Activated CD4-positive, alpha-beta memory T cell treated with anti-CD3 and anti-CD28 coated beads for 36 hours (primary cell): Measurements from ENCODE around the gene CTNNA3. TPM values are rescaled to one million over a fixed set of nuclear protein-coding genes. Genes with fewer than 3 reads are reported as not detected.
"Not testable (repeated sequence)": the region's sequence is repeated elsewhere in the genome, so short reads cannot be mapped to it uniquely, and the experiment has no call there.

Experiments used
- CTCF ChIA-PET: fragments of 350-600 bp; sonication (Branson Sonifier 250); formaldehyde crosslinking; loops from one replicate; lab custom pipeline; 2021; ENCODE audit warnings: antibody characterized with exemption, inconsistent platforms; lab: Charles Lee
- POLR2A ChIA-PET: fragments of 350-600 bp; sonication (Branson Sonifier 250); formaldehyde crosslinking; loops from one replicate; lab custom pipeline; 2021; ENCODE audit warnings: antibody characterized with exemption; lab: Charles Lee
- DNase-seq: peaks from one replicate; pipeline ENCODE4 v3.0.0-alpha.2; 2020
- H3K27ac Mint-ChIP-seq: one replicate; pipeline ENCODE4 v1.8.0; 2021; ENCODE audit warnings: mixed read lengths
- H3K27me3 Mint-ChIP-seq: one replicate; pipeline ENCODE4 v1.8.0; 2021; ENCODE audit warnings: mixed read lengths
- H3K36me3 Mint-ChIP-seq: one replicate; pipeline ENCODE4 v1.8.0; 2021; ENCODE audit warnings: mixed read lengths
- H3K4me1 Mint-ChIP-seq: one replicate; pipeline ENCODE4 v1.8.0; 2021; ENCODE audit warnings: low read depth, mixed read lengths
- H3K4me3 Mint-ChIP-seq: one replicate; pipeline ENCODE4 v1.8.0; 2021; ENCODE audit warnings: mild to moderate bottlenecking, mixed read lengths
- H3K9me3 Mint-ChIP-seq: one replicate; pipeline ENCODE4 v1.8.0; 2021; ENCODE audit warnings: mixed read lengths
- intact Hi-C: fragments of 100-400 bp; cut with micrococcal nuclease; formaldehyde crosslinking; loops from one replicate; pipeline ENCODE4 v1.15.1; 2023
- total RNA-seq, 2 experiments: library from RNA; stranded (reverse); gene quantifications; one replicate each; pipeline ENCODE4 v1.2.3, GENCODE V29; 2021

Gene CTNNA3
- total RNA-seq, 2 experiments from 2014 or later, result not detected

DNA sequence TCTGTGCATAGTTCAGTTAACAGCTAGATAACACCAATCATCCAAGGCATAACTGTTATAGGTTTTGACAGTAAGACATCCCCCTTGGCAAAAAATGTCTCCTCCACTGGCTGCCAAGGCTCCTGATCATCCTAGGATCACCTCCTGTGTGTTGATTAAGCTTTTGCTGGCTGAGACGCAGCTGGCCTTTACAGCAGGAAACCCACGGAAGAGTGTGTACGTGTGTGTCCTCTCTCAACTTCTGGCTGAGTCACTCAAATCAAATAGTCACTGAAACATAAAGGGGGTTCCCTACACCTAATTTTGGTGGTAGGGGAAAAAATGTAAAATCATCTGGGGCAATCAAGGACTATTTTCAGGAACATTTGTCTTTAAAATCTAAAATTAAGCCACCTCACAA lies 208.8 kb downstream of the CTNNA3 start:
- H3K4me1 Mint-ChIP-seq, result no peaks in the 10 kb centered on the region
- no peak for DNase-seq
- H3K36me3 Mint-ChIP-seq, result no peaks in the 10 kb centered on the region
- ChIA-PET CTCF (no interaction called here), POLR2A (no interaction called here)
- H3K4me3 Mint-ChIP-seq, result no peak overlapping the region
- H3K9me3 Mint-ChIP-seq, result peaks cover 5% of the 10 kb centered on the region
- intact Hi-C loops, result no loop called here
- H3K27ac Mint-ChIP-seq, result no peak overlapping the region
- H3K27me3 Mint-ChIP-seq, result no peaks in the 10 kb centered on the region

DNA sequence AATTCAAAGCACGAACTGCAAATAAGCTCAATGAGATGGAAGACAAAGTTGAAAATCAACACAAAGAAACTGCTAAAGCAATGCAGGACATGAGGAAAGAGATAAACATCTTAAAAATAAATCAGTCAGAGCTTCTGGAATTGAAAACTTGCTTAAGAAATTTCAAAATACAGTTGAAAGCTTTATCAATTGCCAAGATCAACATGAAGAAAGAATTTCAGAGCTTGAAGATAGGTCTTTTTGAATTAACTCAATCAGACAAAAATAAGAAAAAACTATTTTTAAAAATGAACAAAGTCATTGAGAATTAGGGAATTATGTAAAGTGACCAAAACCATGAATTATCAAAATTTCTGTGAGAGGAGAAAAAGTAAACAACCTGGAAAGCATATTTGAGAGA lies 218.1 kb downstream of the CTNNA3 start:
- Mint-ChIP-seq H3K4me3 (no peak overlapping the region), H3K27me3 (no peaks in the 10 kb centered on the region), H3K27ac (no peak overlapping the region), H3K4me1 (no peaks in the 10 kb centered on the region), H3K36me3 (peaks cover 2% of the 10 kb centered on the region), H3K9me3 (peaks cover 20% of the 10 kb centered on the region)
- CTCF ChIA-PET, result no interaction called here
- intact Hi-C loops, result no loop called here
- DNase-seq, result no peak
- POLR2A ChIA-PET, result no interaction called here

DNA sequence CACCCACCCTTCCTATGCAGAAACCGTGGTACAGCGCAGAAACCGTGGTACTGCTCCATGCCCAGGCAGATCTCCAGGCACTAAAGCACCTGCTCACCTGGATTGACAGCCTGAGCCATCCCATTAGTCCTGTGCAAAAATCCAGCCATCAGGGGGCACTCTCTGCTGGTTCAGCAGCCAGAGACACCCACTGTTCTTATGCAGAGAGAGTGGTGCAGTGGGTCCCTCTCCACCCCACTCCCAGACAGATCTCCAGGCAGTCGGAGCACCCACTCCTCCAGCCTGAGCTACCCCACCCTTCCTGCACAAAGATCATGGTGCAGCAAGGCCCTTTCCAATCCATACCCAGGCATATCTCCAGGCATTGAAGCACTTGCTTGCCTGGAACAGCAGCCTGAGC lies 219.8 kb downstream of the CTNNA3 start:
- Mint-ChIP-seq H3K4me3 (no peak overlapping the region), H3K9me3 (peaks cover 20% of the 10 kb centered on the region), H3K4me1 (no peaks in the 10 kb centered on the region), H3K36me3 (peaks cover 2% of the 10 kb centered on the region), H3K27ac (no peak overlapping the region), H3K27me3 (peaks cover 2% of the 10 kb centered on the region)
- intact Hi-C loops, result no loop called here
- no peak for DNase-seq
- POLR2A ChIA-PET, result no interaction called here
- CTCF ChIA-PET, result no interaction called here

- no peaks in the 10 kb centered on the region for H3K4me1 Mint-ChIP-seq
- intact Hi-C loops, result no loop called here
- ChIA-PET CTCF (no interaction called here), POLR2A (no interaction called here)
- no peak overlapping the region for H3K4me3 Mint-ChIP-seq
- H3K9me3 Mint-ChIP-seq, result peaks cover 18% of the 10 kb centered on the region
- H3K27ac Mint-ChIP-seq, result no peak overlapping the region
- H3K27me3 Mint-ChIP-seq, result peaks cover 2% of the 10 kb centered on the region
- no peak for DNase-seq
- peaks cover 2% of the 10 kb centered on the region for H3K36me3 Mint-ChIP-seq
Observed at GRCh38 chr10:67473850-67474633, 222.0 kb downstream of the CTNNA3 start.

DNA sequence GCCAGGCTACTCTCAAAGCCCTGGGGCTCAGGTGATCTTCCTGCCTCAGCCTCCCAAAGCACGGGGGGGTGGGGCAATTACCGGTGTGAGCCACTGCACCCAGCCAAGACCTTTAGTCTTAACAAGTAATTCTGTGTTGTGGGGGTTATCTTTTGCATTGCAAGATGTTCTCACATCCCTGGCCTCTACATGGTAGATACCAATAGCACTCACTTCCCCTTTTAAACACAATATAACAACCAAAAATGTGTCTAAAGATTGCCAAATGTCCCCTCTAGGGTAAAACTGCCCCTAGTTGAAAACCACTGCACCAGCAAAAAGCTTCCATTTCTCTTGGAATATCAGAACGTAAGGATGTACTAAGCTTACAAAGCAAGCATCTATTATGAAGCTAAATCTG lies 225.0 kb downstream of the CTNNA3 start:
- no peak for DNase-seq
- H3K9me3 Mint-ChIP-seq, result no peaks in the 10 kb centered on the region
- peaks cover 6% of the 10 kb centered on the region for H3K27me3 Mint-ChIP-seq
- no peak overlapping the region for H3K27ac Mint-ChIP-seq
- H3K36me3 Mint-ChIP-seq, result no peaks in the 10 kb centered on the region
- CTCF ChIA-PET, result no interaction called here
- H3K4me1 Mint-ChIP-seq, result no peaks in the 10 kb centered on the region
- POLR2A ChIA-PET, result no interaction called here
- intact Hi-C loops, result no loop called here
- H3K4me3 Mint-ChIP-seq, result no peak overlapping the region

DNA sequence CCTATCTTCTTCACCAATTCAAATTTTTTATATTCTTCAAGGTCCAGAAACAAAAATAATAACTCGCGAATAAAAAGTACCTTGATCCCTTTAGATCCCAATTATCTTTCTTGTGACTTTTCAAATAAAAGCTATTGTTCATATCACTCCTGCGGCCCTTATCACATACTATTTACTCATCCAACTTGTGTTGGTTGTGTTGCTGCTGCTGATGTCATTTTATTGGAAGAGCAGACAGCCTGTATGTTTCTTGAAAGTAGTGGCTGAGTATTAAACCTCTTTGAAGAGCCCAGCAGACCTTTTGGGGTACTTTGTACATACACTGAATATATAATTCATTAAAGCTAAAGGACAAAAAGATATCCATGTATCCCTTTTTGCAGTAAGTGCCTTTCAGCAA lies 231.7 kb downstream of the CTNNA3 start:
- H3K9me3 Mint-ChIP-seq, result no peaks in the 10 kb centered on the region
- no peak for DNase-seq
- H3K27me3 Mint-ChIP-seq, result peaks cover 4% of the 10 kb centered on the region
- POLR2A ChIA-PET, result no interaction called here
- no peaks in the 10 kb centered on the region for H3K36me3 Mint-ChIP-seq
- CTCF ChIA-PET, result no interaction called here
- intact Hi-C loops, result no loop called here
- H3K27ac Mint-ChIP-seq, result no peak overlapping the region
- no peak overlapping the region for H3K4me3 Mint-ChIP-seq
- H3K4me1 Mint-ChIP-seq, result no peaks in the 10 kb centered on the region

DNA sequence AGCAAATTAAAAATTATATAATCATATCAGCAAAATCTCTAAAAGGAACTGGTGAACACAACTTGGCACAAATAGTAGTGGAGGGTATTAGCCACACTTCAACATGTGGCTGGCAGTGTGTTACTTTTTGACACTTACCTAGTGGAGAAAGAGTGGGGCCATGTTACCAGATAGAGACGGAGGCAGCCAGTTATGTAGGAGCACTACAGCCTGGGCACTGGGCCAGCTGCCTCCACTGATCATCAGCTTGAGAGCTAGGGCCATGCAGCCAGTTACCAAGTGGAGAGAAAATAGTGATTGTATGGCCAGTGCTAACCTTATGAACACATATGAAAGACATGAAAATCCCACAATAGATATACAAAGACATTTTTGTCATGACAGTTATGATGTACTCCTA lies 243.1 kb downstream of the CTNNA3 start:
- no peaks in the 10 kb centered on the region for H3K36me3 Mint-ChIP-seq
- CTCF ChIA-PET, result no interaction called here
- peaks cover 7% of the 10 kb centered on the region for H3K9me3 Mint-ChIP-seq

DNA sequence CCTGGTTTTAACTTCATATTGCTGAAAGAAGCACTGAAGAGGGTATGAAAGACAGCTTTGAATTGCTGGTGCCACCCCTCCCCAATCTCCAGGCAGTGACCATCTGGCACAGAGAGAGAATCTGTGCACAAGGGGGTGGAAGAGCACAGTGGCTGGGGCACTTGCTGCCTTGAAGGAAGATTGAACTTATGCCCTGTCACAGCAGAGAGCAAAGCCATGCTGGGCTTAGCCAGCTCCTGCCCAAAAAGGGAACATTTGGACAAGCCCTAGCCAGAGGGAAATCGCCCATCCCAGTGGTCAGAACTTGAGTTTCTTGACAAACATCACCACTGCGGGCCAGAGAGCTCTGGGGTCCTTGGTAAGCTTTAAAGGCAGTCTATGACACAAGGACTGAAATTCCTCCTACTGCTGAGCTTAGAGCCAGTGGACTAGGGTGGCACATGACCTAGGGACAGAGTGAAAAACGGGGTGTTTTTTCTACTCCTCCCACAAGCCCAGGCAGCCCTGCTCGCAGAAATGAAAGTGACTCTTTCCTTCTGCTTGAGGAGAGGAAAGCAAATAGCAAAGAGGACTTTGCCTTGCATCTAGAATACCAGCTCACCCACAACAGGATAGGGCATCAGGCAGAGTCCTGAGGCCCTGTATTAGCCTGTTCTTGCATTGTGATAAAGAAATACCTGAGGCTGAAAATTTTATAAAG lies 257.2 kb downstream of the CTNNA3 start:
- CTCF ChIA-PET, result no interaction called here
- Mint-ChIP-seq H3K9me3 (peaks cover 20% of the 10 kb centered on the region), H3K27ac (no peak overlapping the region)

More for the DNA sequence above, 243.1 kb downstream of the CTNNA3 start:
- H3K27ac Mint-ChIP-seq, result no peak overlapping the region
- intact Hi-C loops, result no loop called here
- no peak for DNase-seq
- H3K4me3 Mint-ChIP-seq, result no peak overlapping the region
- no peaks in the 10 kb centered on the region for H3K27me3 Mint-ChIP-seq
- POLR2A ChIA-PET, result no interaction called here
- no peaks in the 10 kb centered on the region for H3K4me1 Mint-ChIP-seq

GRCh38 chr10:67433276-67433675 lies 262.7 kb downstream of the CTNNA3 start:
- H3K27me3 Mint-ChIP-seq, result peaks cover 4% of the 10 kb centered on the region
- no peak overlapping the region for H3K4me3 Mint-ChIP-seq
- H3K4me1 Mint-ChIP-seq, result no peaks in the 10 kb centered on the region
- CTCF ChIA-PET, result no interaction called here
- H3K9me3 Mint-ChIP-seq, result peaks cover 2% of the 10 kb centered on the region
- intact Hi-C loops, result no loop called here
- H3K27ac Mint-ChIP-seq, result no peak overlapping the region
- H3K36me3 Mint-ChIP-seq, result no peaks in the 10 kb centered on the region
- no peak for DNase-seq
- POLR2A ChIA-PET, result no interaction called here

More for the DNA sequence above, 257.2 kb downstream of the CTNNA3 start:
- H3K4me3 Mint-ChIP-seq, result no peak overlapping the region
- no peak for DNase-seq
- peaks cover 4% of the 10 kb centered on the region for H3K27me3 Mint-ChIP-seq
- no peaks in the 10 kb centered on the region for H3K4me1 Mint-ChIP-seq
- intact Hi-C loops, result no loop called here
- POLR2A ChIA-PET, result no interaction called here
- H3K36me3 Mint-ChIP-seq, result no peaks in the 10 kb centered on the region

DNA sequence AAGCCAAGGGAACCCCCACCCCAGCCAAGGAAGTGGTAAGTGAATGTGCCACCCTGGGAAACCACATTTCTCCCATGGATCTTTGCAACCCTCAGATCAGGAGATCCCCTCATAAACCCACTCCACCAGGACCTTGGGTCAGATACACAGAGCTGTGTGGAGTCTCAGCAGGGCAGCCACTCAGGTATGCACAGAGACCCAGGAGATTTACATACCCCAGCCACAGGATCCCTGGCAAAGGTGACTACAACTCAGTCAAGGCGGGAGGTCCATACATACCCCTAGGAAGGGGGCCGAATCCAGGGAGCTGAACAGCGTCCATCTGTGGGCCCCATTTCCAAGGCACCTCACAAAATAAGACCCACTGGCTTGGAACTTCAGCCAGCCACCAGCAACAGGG lies 293.4 kb downstream of the CTNNA3 start:
- POLR2A ChIA-PET, result no interaction called here
- CTCF ChIA-PET, result no interaction called here
- Mint-ChIP-seq H3K9me3 (peaks cover 11% of the 10 kb centered on the region), H3K4me1 (no peaks in the 10 kb centered on the region), H3K4me3 (no peak overlapping the region), H3K27me3 (peaks cover 4% of the 10 kb centered on the region), H3K27ac (no peak overlapping the region), H3K36me3 (no peaks in the 10 kb centered on the region)
- no peak for DNase-seq
- intact Hi-C loops, result no loop called here

DNA sequence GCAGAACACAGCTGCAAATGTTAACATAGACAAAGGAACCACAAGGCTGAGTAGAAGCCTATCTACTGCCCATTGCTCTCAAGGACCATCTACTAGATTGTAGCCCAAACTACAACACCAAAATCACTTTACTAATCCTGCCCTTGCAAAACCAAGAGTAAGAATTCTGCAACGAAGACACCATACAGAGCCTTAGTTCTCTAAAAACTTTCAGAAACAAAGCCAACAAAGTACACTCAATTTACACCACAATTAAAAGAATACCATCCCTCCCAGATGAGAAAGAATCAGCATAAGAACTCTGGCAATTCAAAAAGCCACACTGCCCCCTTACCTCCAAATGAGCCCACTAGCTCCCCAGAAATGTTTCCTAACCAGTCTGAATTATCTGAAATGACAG lies 294.3 kb downstream of the CTNNA3 start:
- Mint-ChIP-seq H3K27me3 (peaks cover 4% of the 10 kb centered on the region), H3K4me3 (no peak overlapping the region), H3K27ac (no peak overlapping the region), H3K36me3 (no peaks in the 10 kb centered on the region), H3K9me3 (peaks cover 11% of the 10 kb centered on the region), H3K4me1 (no peaks in the 10 kb centered on the region)
- ChIA-PET POLR2A (no interaction called here), CTCF (no interaction called here)
- DNase-seq, result no peak
- intact Hi-C loops, result no loop called here

DNA sequence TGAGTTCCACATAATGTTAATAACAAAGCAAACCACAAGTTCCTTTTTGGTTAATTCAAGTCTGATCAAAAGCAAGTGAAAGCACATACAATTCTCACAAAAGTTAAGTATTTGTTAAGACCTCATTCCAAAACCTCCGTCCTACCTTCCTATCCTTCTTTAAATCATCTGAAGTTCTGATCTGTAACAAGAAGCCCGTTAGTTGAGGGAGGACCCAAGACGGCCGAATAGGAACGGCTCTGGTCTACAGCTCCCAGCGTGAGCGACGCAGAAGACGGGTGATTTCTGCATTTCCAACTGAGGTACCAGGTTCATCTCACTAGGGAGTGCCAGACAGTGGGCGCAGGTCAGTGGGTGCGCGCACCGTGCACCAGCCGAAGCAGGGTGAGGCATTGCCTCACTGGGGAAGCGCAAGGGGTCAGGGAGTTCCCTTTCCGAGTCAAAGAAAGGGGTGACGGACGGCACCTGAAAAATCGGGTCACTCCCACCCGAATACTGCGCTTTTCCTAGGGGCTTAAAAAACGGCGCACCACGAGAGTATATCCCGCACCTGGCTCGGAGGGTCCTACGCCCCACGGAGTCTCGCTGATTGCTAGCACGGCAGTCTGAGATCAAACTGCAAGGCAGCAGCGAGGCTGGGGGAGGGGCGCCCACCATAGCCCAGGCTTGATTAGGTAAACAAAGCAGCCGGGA lies 309.0 kb downstream of the CTNNA3 start:
- POLR2A ChIA-PET, intact Hi-C loops, H3K36me3 Mint-ChIP-seq, DNase-seq, CTCF ChIA-PET, H3K4me3 Mint-ChIP-seq, H3K27me3 Mint-ChIP-seq, H3K27ac Mint-ChIP-seq, H3K9me3 Mint-ChIP-seq, H3K4me1 Mint-ChIP-seq: not testable (repeated sequence)
